HepG2 (cell line): ENCODE data around the gene KRTAP20-4. TPM values are rescaled to one million over a fixed set of nuclear protein-coding genes. Genes with fewer than 3 reads are reported as not detected.

Experiments used
- ATAC-seq: fragments of 200-7000 bp; cut with Tn5 transposase; 3 replicates; pipeline ENCODE4 v1.9.1; 2020; ENCODE audit warnings: mild to moderate bottlenecking, moderate library complexity
- BruUV-seq: library from RNA; stranded (reverse); fragments of 400-500 nt; replicated peaks from 2 replicates; lab custom pipeline; 2021; lab: Mats Ljungman, UMichigan
- CTCF ChIA-PET: fragments of 300-600 bp; formaldehyde crosslinking; extraction: SDS; loops from one replicate; lab custom pipeline; 2021; ENCODE audit warnings: low total read pairs, inconsistent platforms, low intra/inter-chr PET ratio; lab: Yijun Ruan, JAX
- POLR2A ChIA-PET: fragments of 350-600 bp; sonication (Branson Sonifier 250); formaldehyde crosslinking; loops from one replicate; lab custom pipeline; 2020; ENCODE audit warnings: antibody characterized with exemption, inconsistent platforms; lab: Yijun Ruan, JAX
- DNase-seq: peaks from one replicate; pipeline ENCODE4 v3.0.0-alpha.2; 2015; ENCODE audit warnings: low spot score
- FAIRE-seq: peaks from 3 replicates; lab custom pipeline; 2011; peaks lifted over from hg19 to GRCh38; lab: Jason Lieb, UNC
- H2AFZ ChIP-seq: one replicate; pipeline ENCODE4 v1.6.1; 2011; ENCODE audit warnings: low read length, inconsistent platforms
- H3K27ac ChIP-seq: fragments of 300-600 bp; 3 replicates; pipeline ENCODE4 v1.8.0; 2011; ENCODE audit warnings: mixed run types, mild to moderate bottlenecking, mixed read lengths, low read length, inconsistent platforms; ENCODE audit not compliant: insufficient read depth; ENCODE audit errors: extremely low read length
- H3K27me3 ChIP-seq, 2 experiments: fragments of 200-600 bp in 1 of 2; 2 replicates in 1 of 2; 3 replicates in 1 of 2; pipeline versions ENCODE4 v1.6.0 to v1.8.0; 2011; ENCODE audit warnings: low read length in 2 of 2, mild to moderate bottlenecking in 2 of 2, moderate library complexity in 2 of 2, inconsistent platforms in 1 of 2; ENCODE audit not compliant: insufficient read depth in 2 of 2, control insufficient read depth in 1 of 2
- H3K36me3 ChIP-seq, 2 experiments: fragments of 200-600 bp in 1 of 2; replicated peaks in 1 of 2; 2 replicates in 1 of 2; 3 replicates in 1 of 2; pipeline versions ENCODE4 v1.5.1 to v1.8.0; 2011; ENCODE audit warnings: low read length in 2 of 2, inconsistent platforms in 1 of 2; ENCODE audit not compliant: insufficient read depth in 2 of 2, control insufficient read depth in 1 of 2
- H3K4me1 ChIP-seq: 2 replicates; pipeline ENCODE4 v1.5.1; 2012; ENCODE audit warnings: low read length, inconsistent platforms; ENCODE audit not compliant: insufficient read depth
- H3K4me2 ChIP-seq: 2 replicates; pipeline ENCODE4 v1.6.0; 2011; ENCODE audit warnings: low read depth, low read length, inconsistent platforms
- H3K4me3 ChIP-seq, 3 experiments: fragments of 200-600 bp in 1 of 3; sonication (generic), shearing (Covaris generic) in 1 of 3; replicated peaks in 1 of 3; 2 replicates each; pipeline ENCODE4 v1.5.1; 2011 to 2016; ENCODE audit warnings: low read length in 3 of 3, inconsistent platforms in 2 of 3, low read depth in 2 of 3, mild to moderate bottlenecking in 2 of 3, control low read depth in 1 of 3, mixed read lengths in 1 of 3; ENCODE audit not compliant: insufficient read depth in 1 of 3
- H3K79me2 ChIP-seq: one replicate; pipeline ENCODE4 v1.6.1; 2011; ENCODE audit warnings: low read length, inconsistent platforms; ENCODE audit not compliant: insufficient read depth
- H3K9ac ChIP-seq: 2 replicates; pipeline ENCODE4 v1.6.0; 2011; ENCODE audit warnings: mild to moderate bottlenecking, low read depth, low read length, inconsistent platforms; ENCODE audit not compliant: insufficient read depth
- H3K9me3 ChIP-seq: 2 replicates; pipeline ENCODE4 v1.5.1; 2012; ENCODE audit warnings: mild to moderate bottlenecking, low read length
- H4K20me1 ChIP-seq: 2 replicates; pipeline ENCODE4 v1.6.0; 2011; ENCODE audit warnings: inconsistent platforms, mild to moderate bottlenecking, low read length, moderate library complexity; ENCODE audit not compliant: insufficient read depth
- ARHGAP35 ChIP-seq: sonication (generic); formaldehyde crosslinking; IDR thresholded peaks from 2 replicates; pipeline ENCODE4 v1.9.0; 2022; ENCODE audit warnings: mild to moderate bottlenecking, inconsistent platforms, moderate library complexity, missing genetic modification reagents, borderline replicate concordance
- MXD4 ChIP-seq: IDR thresholded peaks from 2 replicates; pipeline ENCODE4 v1.6.1; 2016; ENCODE audit warnings: mild to moderate bottlenecking, missing biosample characterization, missing genetic modification reagents
- PBX2 ChIP-seq: IDR thresholded peaks from 2 replicates; pipeline ENCODE4 v1.6.1; 2016; ENCODE audit warnings: control low read depth
- RFX3 ChIP-seq: IDR thresholded peaks from 2 replicates; pipeline ENCODE4 v1.6.1; 2016; ENCODE audit warnings: missing biosample characterization, missing genetic modification reagents
- ZNF501 ChIP-seq: sonication (generic); formaldehyde crosslinking; IDR thresholded peaks from 2 replicates; pipeline ENCODE4 v1.5.1; 2020; ENCODE audit warnings: mild to moderate bottlenecking, moderate library complexity, missing genetic modification reagents
- ZNF589 ChIP-seq: sonication (generic); formaldehyde crosslinking; conservative IDR thresholded peaks from 2 replicates; pipeline ENCODE4 v1.8.0; 2022; ENCODE audit warnings: mild to moderate bottlenecking, moderate library complexity, missing genetic modification reagents
- ZNF672 ChIP-seq: sonication (generic); formaldehyde crosslinking; IDR thresholded peaks from 2 replicates; pipeline ENCODE4 v1.8.1; 2022; ENCODE audit warnings: missing genetic modification reagents
- ZSCAN9 ChIP-seq: IDR thresholded peaks from 2 replicates; pipeline ENCODE4 v1.6.1; 2016; ENCODE audit warnings: borderline replicate concordance
- WGBS: methylation state at CpG from one replicate; pipeline ENCODE4 v1.1.6; 2017; ENCODE audit warnings: low lambda C conversion rate; 5-methylcytosine and 5-hydroxymethylcytosine counted together
- in situ Hi-C: cut with HindIII; loops from 2 replicates; pipeline ENCODE4 v1.10.0; 2017; ENCODE audit warnings: low pct_unique_long_range_greater_than_20kb; ENCODE audit not compliant: extremely low pct_ligation_motif_present
- intact Hi-C: fragments of 100-400 bp; cut with micrococcal nuclease; formaldehyde crosslinking; loops from one replicate; pipeline ENCODE4 v1.10.0; 2022; ENCODE audit not compliant: unreplicated experiment
- polyA plus RNA-seq, 8 experiments: library from polyadenylated mRNA; depleted of rRNA in 3 of 8; stranded (reverse) in 7 of 8; unstranded in 1 of 8; fragments of >200 nt; fragmentation: Illumina TruSeq in 4 of 8; extraction: Trizol in 4 of 8; gene quantifications; 2 replicates each; pipeline versions ENCODE4 v1.2.1 to v1.2.3, GENCODE V29; 2011 to 2016; ENCODE audit warnings: low read depth in 4 of 8, missing spikeins in 1 of 8, mixed read lengths in 1 of 8; ENCODE audit not compliant: insufficient read depth in 1 of 8
- total RNA-seq, 5 experiments: library from RNA; depleted of rRNA; stranded (reverse); fragments of >200 nt; fragmentation: Illumina TruSeq; extraction: Trizol; gene quantifications; 2 replicates each; pipeline ENCODE4 v1.2.3, GENCODE V29; 2016; ENCODE audit warnings: low read depth in 1 of 5
- TF ChIP-seq, protein P1 (sequence below): sonication (generic); formaldehyde crosslinking; IDR thresholded peaks from 2 replicates; pipeline ENCODE4 v1.5.0; 2020; ENCODE audit warnings: missing genetic modification reagents, mild to moderate bottlenecking, borderline replicate concordance

The KRTAP20-4 gene
- total and polyA plus RNA-seq, 2 of the 13 experiments (the other 11 are each of a cell fraction or from before 2014, with no cell fraction given): not detected

DNA sequence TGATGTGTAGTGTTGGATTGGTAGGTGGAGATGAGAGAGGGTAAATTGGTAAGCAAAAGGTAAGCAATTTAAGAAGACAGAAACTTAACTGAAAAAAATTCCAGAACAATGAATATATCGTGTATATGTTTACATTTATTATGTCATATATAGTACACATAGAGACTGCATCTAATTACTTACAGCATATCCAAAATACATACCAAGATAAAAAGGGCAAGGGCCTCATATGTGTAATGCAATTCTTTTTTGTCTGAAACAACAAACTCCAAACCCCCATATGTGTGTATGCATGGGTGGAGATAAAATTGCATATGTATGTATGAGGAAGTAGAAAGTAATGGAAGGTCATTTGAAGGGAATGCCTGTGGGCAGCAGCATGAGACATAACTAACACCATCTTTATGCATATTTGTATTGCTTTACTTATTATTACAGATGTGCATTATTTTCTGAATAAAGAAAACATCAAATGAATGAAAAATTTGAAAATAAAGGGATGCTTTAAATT lies 26.5 kb downstream of the KRTAP20-4 start:
- no peak overlapping the region for H3K4me2 ChIP-seq
- peaks cover 95% of the 10 kb centered on the region for H3K9me3 ChIP-seq
- no peaks in the 10 kb centered on the region for H4K20me1 ChIP-seq
- H3K4me1 ChIP-seq: no peaks in the 10 kb centered on the region
- intact Hi-C loops (no loop called here), in situ Hi-C loops (no loop called here)
- DNase-seq (no peak), ATAC-seq (no peak), FAIRE-seq (no peak)
- no peaks in the 10 kb centered on the region for H3K36me3 ChIP-seq
- ChIA-PET POLR2A (no interaction called here), CTCF (no interaction called here)
- WGBS: 0% methylated on average over 1 of the region's 1 CpG
- no peak overlapping the region for H2AFZ ChIP-seq
- H3K9ac ChIP-seq: no peak overlapping the region
- no peak overlapping the region for H3K4me3 ChIP-seq
- BruUV-seq: no TSS peak
- no peaks in the 10 kb centered on the region for H3K27me3 ChIP-seq
- H3K79me2 ChIP-seq: no peaks in the 10 kb centered on the region
- H3K27ac ChIP-seq: no peak overlapping the region
- no peak for TF ChIP-seq ZNF501 (CRISPR knock-in tag)

GRCh38 chr21:30652891-30653290 lies 32.5 kb downstream of the KRTAP20-4 start:
- no peak overlapping the region for H3K27ac ChIP-seq

GRCh38 chr21:30668776-30669175 lies 48.3 kb downstream of the KRTAP20-4 start:
- BruUV-seq: no TSS peak
- no peak for TF ChIP-seq ARHGAP35 (CRISPR knock-in tag)
- no peak for TF ChIP-seq MXD4 (CRISPR knock-in tag)
- TF ChIP-seq ZNF672 (CRISPR knock-in tag): no peak
- TF ChIP-seq, protein P1, sequence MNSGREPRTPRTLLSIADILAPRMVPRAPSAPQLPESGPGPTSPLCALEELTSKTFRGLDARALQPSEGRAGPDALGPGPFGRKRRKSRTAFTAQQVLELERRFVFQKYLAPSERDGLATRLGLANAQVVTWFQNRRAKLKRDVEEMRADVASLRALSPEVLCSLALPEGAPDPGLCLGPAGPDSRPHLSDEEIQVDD: no peak
- no peak for TF ChIP-seq ZSCAN9 (CRISPR knock-in tag)
- no peak for TF ChIP-seq ZNF501 (CRISPR knock-in tag)
- TF ChIP-seq ZNF589: no peak
- no peak for TF ChIP-seq PBX2

More at GRCh38 chr21:30652891-30653290, 32.5 kb downstream of the KRTAP20-4 start:
- CTCF ChIA-PET: no interaction called here
- H3K9me3 ChIP-seq: peaks cover 81% of the 10 kb centered on the region
- POLR2A ChIA-PET: no interaction called here
- H3K9ac ChIP-seq: no peak overlapping the region
- H4K20me1 ChIP-seq: no peaks in the 10 kb centered on the region
- ATAC-seq (no peak), DNase-seq (no peak), FAIRE-seq (no peak)
- H3K79me2 ChIP-seq: no peaks in the 10 kb centered on the region
- no peaks in the 10 kb centered on the region for H3K27me3 ChIP-seq
- H3K4me2 ChIP-seq: no peak overlapping the region
- H3K4me3 ChIP-seq: no peak overlapping the region
- no peak for TF ChIP-seq RFX3 (CRISPR knock-in tag)
- H3K36me3 ChIP-seq: no peaks in the 10 kb centered on the region
- no peaks in the 10 kb centered on the region for H3K4me1 ChIP-seq
- in situ Hi-C loops: no loop called here
- H2AFZ ChIP-seq: no peak overlapping the region
- intact Hi-C loops: no loop called here
- BruUV-seq: no TSS peak

More at GRCh38 chr21:30668776-30669175, 48.3 kb downstream of the KRTAP20-4 start:
- no peak for DNase-seq
- Histone ChIP-seq H2AFZ (no peak overlapping the region), H3K9me3 (peaks cover 97% of the 10 kb centered on the region), H3K27me3 (no peaks in the 10 kb centered on the region), H3K4me3 (no peak overlapping the region), H3K9ac (no peak overlapping the region), H3K79me2 (no peaks in the 10 kb centered on the region), H3K4me2 (no peak overlapping the region), H3K4me1 (no peaks in the 10 kb centered on the region), H3K27ac (no peak overlapping the region), H3K36me3 (no peaks in the 10 kb centered on the region), H4K20me1 (no peaks in the 10 kb centered on the region)
- ATAC-seq: no peak
- no peak for FAIRE-seq
- 0% methylated on average over 1 of the region's 1 CpG for WGBS
- POLR2A ChIA-PET: no interaction called here
- in situ Hi-C loops: no loop called here
- CTCF ChIA-PET: no interaction called here
- intact Hi-C loops: no loop called here
